ENCODE data around the gene ZNF687.

The ZNF687 gene, protein sequence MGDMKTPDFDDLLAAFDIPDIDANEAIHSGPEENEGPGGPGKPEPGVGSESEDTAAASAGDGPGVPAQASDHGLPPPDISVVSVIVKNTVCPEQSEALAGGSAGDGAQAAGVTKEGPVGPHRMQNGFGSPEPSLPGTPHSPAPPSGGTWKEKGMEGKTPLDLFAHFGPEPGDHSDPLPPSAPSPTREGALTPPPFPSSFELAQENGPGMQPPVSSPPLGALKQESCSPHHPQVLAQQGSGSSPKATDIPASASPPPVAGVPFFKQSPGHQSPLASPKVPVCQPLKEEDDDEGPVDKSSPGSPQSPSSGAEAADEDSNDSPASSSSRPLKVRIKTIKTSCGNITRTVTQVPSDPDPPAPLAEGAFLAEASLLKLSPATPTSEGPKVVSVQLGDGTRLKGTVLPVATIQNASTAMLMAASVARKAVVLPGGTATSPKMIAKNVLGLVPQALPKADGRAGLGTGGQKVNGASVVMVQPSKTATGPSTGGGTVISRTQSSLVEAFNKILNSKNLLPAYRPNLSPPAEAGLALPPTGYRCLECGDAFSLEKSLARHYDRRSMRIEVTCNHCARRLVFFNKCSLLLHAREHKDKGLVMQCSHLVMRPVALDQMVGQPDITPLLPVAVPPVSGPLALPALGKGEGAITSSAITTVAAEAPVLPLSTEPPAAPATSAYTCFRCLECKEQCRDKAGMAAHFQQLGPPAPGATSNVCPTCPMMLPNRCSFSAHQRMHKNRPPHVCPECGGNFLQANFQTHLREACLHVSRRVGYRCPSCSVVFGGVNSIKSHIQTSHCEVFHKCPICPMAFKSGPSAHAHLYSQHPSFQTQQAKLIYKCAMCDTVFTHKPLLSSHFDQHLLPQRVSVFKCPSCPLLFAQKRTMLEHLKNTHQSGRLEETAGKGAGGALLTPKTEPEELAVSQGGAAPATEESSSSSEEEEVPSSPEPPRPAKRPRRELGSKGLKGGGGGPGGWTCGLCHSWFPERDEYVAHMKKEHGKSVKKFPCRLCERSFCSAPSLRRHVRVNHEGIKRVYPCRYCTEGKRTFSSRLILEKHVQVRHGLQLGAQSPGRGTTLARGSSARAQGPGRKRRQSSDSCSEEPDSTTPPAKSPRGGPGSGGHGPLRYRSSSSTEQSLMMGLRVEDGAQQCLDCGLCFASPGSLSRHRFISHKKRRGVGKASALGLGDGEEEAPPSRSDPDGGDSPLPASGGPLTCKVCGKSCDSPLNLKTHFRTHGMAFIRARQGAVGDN
- 7.6 to 47.0 (median 25.8) reads per million in 17 experiments for total RNA-seq

DNA sequence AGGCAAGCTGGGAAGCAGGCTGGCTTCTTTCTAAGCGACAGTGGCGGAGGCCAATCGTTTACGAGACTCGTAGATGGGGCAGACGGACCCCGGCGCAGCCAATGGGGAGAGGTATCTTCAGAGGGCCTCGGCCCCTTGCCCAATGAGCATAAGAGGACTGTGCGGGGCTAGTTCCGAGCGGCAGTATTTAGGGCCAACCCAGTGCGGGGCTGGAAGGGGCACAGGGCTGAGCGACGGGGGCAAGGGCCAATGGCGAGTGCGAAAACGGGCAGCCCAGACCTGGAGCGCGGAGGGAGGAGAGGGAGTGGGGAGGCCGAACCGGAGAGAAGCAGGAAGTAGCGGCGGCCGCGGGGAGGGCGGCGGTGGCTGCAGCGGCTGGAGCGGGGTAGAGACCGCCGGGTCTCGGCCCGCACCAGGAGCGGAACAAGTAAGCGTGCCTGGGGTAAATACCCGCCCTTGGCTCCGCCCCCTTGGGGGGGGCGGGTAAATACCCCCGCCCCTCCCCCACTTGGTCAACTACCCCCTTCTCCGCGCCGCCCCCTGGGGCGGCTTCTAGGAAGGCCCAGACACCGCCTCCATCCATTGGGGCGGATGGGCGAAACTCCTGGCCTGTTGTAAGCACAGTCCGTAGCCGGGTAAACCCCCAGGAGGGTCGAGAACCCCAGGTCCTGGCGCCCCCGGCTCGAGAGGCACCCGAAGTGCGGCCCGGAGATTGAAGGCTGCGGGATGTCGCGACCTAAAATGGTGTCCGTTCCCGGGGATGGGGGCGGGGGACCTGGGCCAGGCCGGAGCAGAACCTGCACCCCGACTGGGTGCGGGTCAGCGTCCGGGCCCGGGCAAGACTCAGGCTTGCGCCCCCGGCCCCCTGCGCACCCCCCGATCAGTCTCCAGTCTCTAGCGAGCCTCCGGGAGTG, at the start of gene ZNF687:
Gene ZNF687, plus strand, starts transcription at position 331 of the 914 bp plus-strand sequence. CDS start 3,993 bp downstream, outside the sequence.
- DNase-seq: peak; percentile 100

DNA sequence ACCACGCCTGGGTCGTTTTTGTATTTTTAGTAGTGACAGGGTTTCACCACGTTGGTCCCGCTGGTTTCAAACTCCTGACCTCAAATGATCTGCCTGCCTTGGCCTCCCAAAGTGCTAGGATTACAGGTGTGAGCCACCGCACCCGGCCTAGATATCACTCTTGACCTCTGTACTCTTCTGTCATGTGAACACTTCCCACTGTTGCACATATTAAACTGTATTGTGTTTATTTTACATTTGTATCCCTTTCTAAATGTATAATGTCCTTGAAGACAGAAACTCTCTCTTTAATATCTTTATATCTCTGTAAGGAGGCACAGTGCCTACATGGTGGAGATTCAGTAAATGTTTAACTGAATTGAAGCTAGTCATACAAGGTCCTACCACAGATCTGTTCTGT, 46.9 kb upstream of the ZNF687 start:
- no peak for DNase-seq

DNA sequence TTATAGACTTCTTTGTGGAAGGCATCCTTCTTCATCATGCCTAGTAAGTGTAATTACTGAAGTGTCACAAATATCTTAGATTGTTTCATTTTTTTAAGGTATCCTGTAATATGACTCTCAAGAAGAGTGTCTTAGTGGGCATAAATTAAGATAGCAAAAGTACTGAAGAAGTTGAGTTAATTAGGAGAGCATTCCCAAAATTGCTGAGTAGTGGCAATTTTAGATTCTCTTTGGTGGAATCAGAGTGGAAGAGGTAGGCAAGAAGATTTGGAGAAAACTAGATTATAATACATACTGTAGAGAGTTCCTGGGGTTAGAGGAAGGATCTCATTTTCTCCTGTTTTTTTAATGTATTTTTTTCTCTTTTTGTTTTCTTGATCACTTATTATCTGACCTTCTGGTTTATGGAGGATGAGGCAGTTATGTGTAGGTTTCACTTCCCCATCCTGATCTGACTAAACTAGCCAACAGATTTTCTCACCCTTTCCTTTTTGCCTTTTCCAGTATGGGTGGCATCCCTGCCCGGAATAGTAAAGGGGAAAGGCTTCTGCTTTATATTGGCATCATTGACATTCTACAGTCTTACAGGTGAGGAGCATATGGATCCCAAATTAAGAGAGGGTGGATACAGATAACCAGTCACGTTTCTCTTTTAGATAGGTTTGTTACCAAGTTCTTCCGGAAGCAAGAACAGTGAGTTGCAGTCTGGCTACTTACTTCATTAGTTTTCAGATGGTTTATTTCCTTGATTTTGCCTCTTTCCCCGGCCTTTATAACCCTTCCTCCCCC, 44.2 kb upstream of the ZNF687 start:
- peak in 3 of 4 experiments; percentile 21 to 59 (median 51) for DNase-seq

GRCh38 chr1:151238467-151238739, 43.7 kb upstream of the ZNF687 start:
- DNase-seq: no peak

DNA sequence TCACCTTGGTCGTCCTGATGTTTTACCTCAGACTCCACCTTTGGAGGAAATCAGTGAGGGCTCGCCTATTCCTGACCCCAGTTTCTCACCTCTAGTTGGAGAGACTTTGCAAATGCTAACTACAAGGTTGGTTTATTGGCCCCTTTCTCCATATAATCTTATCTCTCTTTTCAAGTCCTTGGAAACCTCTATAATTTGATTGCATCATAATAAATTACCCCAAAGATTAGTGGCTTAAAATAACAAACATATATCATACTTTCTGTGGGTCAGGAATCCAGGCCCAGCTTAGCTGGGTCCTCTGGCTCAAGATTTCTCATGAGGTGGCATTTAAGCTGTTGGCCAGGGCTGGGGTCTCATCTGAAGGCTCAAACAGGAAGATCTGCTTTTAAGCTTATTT, 39.7 kb upstream of the ZNF687 start:
- no peak for DNase-seq

DNA sequence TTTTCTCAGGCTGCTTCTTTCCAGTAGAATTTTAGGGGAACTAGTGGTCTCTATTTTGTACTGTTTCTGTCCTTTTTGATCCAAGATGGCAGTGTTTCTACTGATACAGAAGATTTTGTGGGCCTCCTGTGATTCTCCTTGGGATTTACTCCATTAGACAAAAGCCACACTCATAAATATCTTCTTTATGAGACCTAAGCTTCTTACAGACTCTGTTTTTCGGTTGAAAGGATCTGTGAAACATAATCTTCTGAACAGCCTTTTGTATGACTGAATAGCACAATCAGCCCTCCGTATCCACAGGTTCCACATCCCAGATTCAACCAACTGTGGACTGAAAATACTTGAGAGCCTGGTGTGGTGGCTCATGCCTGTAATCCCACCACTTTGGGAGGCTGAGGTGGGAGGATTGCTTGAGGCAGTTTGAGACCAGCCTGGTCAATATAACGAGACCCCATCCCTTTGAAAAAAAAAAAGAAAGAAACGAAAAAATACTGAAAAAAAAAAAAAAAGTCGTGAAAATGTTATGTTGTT, 38.3 kb upstream of the ZNF687 start:
- DNase-seq: no peak

- peak; percentile 11 to 52 (median 46) for DNase-seq
Measured at GRCh38 chr1:151246786-151247185, 35.3 kb upstream of the ZNF687 start.

GRCh38 chr1:151251656-151252470, 30.2 kb upstream of the ZNF687 start:
- peak; percentile 76 to 91 (median 85) for DNase-seq

DNA sequence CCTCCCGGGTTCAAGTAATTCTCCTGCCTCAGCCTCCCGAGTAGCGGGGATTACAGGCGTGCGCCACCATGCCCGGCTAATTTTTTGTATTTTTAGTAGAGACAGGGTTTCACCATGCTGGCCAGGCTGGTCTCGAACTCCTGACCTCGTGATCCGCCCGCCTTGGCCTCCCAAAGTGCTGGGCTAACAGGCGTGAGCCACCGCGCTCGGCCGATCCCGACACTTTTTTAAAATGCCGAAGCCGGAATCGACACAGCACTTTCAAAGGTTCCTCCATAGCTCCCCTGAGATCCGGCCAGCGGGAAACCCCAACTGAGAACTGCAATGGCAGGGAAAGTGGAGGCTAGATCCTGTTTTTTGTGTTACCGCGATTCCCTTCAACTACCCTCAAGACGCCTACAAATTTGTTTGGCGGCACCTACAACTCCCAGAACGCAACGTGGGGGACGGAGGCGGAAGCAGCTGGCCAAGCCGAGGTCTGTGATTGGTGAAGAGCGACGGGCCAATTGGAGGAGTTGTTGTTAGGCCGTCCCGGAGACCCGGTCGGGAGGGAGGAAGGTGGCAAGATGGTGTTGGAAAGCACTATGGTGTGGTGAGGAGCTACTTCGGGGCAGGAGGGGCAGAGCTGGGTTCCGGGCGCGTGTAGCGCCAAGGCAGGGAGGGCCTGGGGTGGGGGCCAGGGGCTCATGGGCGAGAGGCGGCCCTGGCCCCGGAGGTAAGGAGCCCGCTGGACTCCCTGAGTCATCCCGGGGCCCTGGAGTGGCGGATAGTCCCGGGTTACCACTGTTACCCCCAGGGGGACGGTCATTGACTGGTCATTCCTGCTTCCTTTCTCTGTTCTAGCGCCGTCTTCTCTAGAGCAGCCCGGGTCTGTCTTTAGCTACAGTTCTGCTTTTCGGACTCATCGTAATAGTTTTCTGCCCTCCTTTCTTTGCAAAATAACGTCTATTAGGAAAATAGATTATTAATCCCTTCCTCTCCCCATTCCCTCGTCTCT, 27.6 kb upstream of the ZNF687 start, which contains the start of gene PSMD4:
Gene PSMD4, plus strand, starts transcription at position 518 of the 997 bp plus-strand sequence. Its CDS starts 49 bp downstream, at position 567.
- DNase-seq: peak; percentile 98 to 99 (median 98)

DNA sequence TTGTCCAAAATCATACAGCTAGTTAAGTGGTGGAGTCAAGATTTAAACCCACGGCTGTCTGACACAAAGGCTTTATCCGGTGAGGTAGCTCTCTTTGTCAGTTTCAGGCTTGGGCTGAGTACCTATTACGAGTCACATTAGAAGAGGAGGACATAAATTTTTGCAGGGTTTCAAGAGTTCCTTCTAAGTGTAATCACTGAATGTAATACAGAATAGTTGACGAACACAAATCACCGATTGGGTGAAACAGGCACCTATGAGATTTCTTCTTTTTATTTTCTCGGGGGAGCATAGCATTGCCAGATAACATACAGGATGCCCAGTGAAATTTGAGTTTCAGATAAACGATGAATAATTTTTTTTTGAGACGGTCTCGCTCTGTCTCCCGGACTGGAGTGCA, 26.7 kb upstream of the ZNF687 start:
- peak in 1 of 4 experiments; percentile 8 for DNase-seq

GRCh38 chr1:151259351-151259750, 22.7 kb upstream of the ZNF687 start:
- DNase-seq: no peak

DNA sequence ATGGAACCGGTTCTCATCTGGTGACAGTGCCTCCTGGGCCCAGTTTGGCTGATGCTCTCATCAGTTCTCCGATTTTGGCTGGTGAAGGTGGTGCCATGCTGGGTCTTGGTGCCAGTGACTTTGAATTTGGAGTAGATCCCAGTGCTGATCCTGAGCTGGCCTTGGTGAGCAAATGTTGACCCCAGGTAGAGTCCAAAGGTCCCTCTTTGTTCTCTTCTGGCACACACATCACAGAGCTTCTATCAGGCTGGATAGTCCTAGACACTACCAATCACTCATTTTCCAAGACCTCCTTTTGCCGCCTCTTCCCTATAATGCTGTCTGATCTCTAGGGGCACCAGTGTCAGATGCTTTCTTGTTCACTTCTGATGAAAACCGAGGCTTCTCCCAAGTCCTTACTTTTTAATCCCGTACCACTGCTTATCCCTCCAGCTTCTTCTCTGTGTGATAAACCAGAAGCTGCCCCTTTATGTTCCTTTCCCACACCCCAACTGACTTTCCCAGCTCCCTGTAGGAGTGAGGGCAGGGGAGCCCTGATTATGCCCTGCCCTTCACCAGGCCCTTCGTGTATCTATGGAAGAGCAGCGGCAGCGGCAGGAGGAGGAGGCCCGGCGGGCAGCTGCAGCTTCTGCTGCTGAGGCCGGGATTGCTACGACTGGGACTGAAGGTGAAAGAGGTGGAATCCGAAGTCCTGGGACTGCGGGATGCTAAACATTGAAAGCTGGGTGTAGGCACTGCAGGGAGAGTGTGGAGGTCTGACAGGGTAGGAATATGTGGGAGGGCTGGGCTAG, 16.5 kb upstream of the ZNF687 start:
- DNase-seq: no peak

- DNase-seq: no peak
Measured at GRCh38 chr1:151266315-151266714, 15.8 kb upstream of the ZNF687 start.

DNA sequence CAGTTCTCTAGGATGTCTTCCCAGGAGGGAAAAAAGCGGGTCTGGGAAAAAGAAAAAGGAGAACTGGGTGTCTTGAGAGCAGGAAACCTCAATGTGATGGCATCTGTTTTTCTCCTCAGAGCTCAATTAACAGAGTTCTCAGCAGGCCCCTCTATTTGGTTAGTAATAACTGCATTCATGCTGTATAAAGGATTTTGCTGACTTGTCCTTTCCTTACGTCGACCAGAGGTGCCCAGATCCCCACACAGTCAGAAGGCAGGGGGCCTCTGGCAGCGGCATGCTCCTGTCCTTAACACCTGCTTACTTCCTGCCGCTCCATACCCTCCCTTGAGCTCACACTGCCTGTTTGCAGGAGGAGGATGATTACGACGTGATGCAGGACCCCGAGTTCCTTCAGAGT, 15.3 kb upstream of the ZNF687 start:
- DNase-seq: no peak

GRCh38 chr1:151267760-151268159, 14.3 kb upstream of the ZNF687 start:
- DNase-seq: no peak

DNA sequence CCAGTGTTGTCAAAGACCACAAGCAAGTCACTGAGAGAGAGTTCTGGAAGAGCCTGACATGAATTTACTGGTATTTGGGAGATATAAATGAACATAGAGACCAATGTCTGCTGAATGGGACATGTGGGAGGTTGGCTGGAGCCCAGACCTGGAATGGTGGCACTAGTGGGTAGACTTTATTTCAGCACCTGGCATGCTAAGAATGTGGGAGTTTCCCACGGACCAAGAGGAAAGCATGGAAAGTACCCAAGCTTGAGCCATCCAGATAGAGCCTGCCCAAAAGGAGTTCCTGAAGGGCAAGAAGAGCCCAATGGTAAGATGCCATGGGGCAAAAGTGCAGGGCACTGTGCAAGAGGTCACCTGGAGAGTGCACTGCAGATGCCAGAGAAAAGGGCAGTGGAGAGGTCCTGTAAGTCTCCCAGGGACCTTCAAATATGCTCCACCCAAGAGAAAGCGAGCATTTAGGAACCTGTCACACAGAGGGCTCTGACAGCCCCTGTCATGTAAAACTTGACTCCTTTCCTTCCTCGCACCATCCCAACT, 8.1 kb upstream of the ZNF687 start:
- no peak for DNase-seq

DNA sequence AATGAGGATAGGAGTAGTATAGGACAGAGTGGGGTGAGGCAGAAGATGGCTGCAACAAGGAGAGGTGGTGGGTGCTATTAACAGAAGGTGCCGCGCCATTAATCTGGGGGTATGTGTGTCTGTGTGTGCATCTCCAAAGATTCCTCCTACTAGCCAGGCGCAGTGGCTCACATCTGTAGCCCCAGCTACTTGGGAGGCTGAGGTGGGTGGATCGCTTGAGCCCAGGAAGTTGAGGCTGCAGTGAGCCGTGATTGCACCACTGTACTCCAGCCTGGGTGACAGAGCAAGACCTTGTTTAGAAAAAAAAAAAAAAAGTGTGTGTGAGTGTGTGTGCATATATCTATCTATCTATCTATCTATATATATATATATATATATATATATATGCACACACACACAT, 6.8 kb upstream of the ZNF687 start:
- peak; percentile 23 to 63 (median 50) for DNase-seq

Measured in suppressor macrophage (primary cell).